GM12872 (cell line): Measurements from ENCODE around the gene TOLLIP.

Experiments
- CTCF ChIP-seq: IDR thresholded peaks from 3 replicates; pipeline ENCODE4 v1.5.1; 2011; ENCODE audit warnings: low read depth, mild to moderate bottlenecking, low read length, moderate library complexity; ENCODE audit not compliant: insufficient read depth

Gene TOLLIP

DNA sequence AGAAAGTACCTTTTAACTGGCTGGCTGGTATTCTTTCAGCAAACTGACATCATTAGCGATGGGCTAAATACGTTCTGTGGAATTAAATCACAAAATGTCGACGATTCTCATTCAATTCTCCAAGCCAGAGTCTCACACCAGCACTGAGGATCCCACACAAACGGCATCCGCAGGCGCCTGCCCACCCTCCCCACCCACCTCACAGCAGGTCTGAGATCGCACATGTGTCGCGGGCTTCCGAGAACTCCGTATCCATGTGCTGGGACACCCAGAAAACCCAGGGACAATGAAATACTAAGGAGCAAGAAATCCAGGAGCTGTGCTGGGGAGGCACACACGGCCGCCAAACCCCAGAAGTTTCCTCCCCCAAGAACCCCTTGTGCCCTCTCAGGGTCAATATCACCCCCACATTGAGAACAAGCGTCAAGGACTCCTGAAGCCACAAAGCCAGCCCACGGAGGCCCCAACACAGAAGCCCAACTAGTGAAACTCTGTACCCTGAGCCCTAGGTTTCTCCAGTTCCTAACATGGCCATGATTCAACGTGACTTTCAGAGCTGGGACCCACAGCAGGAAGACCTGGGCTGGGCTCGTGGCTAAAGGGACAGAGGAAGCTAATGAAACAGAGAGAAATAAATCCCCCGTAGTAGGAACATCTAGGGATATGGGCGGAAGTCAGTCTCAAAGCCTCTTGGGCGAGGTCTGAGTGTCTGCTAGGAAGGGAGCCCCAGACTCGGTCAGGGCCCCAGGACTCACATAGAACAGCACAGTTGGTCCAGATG lies 8.0 kb downstream of the TOLLIP start:
- no peak for TF ChIP-seq CTCF

DNA sequence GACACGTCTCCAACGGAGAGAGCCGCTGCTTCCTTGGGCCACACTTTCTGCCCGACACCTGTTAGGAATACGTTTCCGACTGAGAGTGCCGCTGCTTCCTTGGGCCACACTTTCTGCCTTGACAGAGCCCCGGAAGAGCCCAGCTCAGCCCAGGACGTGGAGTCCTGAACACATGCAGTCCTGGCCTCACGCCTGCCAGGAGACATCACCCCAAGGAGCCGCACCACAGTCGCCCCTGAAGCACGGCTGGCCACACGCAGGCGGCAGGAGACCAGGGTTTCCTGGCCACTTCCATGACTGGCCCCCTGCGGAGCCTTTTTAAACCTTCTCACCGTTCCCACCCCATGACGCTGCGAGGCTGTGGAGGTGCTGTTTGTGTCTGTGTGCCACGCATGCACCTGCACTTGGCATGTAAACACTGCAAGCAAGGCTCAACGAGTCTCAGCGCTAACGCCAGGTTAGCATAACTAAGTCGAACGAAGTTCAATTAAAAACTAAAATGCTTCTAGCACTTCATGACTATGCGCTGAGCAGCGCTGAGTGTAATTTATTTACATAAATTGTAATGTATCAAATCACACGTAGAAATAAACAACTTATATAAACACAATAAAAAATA lies 8.8 kb downstream of the TOLLIP start:
- TF ChIP-seq CTCF: no peak

DNA sequence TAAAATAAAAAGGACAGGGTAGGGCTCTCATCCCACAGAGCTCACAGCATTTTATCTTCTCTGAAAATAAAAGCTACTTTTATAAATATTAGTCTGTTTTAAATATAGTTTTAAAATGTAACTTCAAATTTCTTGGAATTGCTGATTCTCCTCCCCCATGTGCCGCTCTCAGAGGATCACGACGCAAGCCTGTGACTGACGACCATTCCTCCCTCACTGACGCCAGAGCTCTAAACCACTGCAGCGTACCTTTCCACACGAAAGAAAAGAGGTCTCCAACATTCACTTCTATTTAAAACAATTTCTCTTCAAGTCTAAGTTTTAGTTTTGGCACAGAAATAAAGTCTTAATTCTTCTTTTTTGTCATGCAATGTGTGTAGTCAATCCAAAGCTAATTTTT lies 9.3 kb downstream of the TOLLIP start:
- TF ChIP-seq CTCF: no peak

DNA sequence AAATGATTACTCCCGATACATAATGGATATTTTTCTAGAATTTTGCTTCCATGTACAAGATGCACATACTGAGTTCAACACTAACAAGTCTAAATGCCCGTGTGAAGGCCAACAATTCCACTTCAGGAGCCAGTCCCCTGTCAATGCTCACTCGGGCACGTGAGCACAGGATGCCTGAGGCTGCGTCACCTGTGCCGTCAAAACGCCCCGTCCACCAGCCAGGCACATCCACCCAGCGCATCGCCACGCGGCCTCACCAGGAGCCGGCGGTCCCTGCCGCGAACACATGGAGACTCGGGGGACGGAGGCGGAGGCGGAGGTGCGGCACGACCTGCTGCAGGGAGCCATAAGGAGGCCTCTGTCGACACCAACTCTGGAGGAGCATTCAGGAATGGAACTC lies 9.8 kb downstream of the TOLLIP start:
- no peak for TF ChIP-seq CTCF

DNA sequence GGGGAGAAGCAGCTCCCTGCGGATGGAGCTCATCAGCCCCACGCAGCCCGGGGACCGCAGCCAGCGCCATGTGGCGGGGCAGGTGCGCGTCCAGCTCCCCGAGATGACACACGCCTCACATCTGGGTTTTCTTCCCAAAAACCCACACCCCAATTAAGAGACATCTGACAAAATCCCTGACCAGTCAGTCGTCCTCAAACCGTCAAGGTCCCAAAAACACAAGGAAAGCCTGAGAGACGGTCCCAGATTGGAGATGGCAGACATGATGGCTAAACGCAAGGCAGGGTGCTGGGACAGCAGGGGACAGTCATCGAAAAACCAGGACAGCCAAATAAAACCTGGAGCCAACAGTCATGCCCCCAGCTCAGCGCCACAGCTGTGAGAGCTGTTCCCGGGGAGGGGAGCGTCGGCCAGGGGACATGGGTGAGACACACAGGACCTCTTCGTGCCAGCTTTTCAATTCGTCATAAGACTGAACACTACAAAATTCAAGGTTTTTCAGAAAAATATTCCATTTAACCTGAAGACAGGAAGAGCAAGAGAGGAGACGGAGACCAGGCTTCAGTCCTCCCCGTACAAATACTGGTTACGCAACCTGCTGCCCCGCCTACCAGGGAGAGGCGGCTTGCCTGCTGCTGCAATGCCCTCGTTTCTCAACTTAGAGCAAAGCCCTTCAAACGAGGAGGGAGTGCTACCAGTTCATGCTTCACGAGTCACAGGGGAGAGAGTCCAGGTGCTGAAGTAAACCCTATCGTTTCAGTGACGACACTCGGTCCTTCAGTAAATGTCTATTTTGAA lies 10.5 kb downstream of the TOLLIP start:
- no peak for TF ChIP-seq CTCF

DNA sequence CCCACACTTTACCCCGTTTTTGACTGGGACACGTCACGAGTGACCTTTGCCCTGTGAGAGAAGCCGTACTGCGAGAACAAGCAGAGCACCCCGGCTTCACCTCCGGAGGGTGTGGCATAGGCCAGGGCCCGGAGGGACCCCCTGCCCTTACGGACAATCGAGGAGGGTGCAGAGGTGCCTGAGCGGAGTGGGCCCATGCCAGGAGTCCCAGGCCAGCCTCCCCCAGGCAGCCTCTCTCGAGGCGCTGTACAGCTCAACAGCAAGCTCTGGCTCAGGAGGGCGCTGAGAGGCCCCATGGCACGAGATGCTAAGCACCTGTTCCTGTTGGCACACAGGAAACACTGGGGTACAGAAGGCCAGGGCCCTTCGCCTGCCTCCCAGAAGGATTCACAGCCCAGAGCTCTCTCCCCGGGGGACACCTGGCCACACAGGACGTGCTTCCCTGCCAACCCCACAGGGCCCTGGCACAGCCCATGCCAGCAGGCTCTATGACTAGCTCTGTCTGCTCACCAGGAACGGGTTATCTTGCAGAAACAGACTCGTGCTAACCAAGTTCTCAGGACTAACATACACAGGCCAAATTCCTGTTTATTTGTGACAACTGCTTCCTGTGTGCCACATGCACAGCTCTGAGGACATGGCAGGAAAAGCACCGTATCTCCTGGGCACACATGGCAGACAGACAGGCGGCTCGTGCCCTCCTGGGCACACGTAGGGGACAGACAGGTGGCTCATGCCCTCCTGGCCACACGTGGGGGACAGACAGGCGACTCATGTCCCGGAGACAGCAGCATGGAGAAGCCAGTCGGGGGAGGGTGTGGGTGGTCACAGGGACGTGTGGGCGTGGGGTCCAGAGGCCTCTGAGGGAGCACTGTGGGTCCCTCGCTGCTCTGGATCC lies 11.6 kb downstream of the TOLLIP start:
- TF ChIP-seq CTCF: no peak
